ENCODE data around the gene FCRL1.

DNA sequence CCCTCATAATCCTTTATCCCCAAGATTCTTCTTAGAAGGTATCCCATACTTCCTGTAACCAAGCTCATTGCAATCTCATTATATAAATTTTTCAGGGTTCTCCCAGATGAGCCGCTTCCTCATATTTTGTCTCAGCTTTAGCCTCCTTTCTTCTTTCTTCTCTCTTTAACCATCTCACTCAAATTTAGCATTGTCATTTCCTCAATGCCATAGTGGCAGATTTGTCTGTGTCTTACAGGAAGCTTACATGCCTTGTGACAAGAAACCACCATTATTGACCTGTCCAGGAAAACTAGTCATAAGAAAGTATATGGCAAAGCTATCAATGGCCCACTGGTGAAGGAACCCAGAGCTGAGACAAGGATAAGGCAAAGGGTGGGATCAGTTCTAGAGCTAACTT, 37.0 kb downstream of the FCRL1 start:
- TF ChIP-seq POLR2A (IDR thresholded peaks at IDR 0.05): no peak
- TF ChIP-seq, protein P1, sequence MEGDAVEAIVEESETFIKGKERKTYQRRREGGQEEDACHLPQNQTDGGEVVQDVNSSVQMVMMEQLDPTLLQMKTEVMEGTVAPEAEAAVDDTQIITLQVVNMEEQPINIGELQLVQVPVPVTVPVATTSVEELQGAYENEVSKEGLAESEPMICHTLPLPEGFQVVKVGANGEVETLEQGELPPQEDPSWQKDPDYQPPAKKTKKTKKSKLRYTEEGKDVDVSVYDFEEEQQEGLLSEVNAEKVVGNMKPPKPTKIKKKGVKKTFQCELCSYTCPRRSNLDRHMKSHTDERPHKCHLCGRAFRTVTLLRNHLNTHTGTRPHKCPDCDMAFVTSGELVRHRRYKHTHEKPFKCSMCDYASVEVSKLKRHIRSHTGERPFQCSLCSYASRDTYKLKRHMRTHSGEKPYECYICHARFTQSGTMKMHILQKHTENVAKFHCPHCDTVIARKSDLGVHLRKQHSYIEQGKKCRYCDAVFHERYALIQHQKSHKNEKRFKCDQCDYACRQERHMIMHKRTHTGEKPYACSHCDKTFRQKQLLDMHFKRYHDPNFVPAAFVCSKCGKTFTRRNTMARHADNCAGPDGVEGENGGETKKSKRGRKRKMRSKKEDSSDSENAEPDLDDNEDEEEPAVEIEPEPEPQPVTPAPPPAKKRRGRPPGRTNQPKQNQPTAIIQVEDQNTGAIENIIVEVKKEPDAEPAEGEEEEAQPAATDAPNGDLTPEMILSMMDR (IDR thresholded peaks at IDR 0.05): no peak

Data from Peyer's patch (tissue), 4 donors.